Erythroblast (primary cell): ENCODE data around the gene CASTOR2.

Experiments used
- GATA1 ChIP-seq: IDR thresholded peaks from 2 replicates; pipeline ENCODE4 v1.6.1; 2011; ENCODE audit warnings: low read depth, mild to moderate bottlenecking, control low read depth, low read length, moderate library complexity
- POLR2A ChIP-seq: IDR thresholded peaks from 2 replicates; pipeline ENCODE4 v1.6.1; 2011; ENCODE audit warnings: mild to moderate bottlenecking, low read length

- no peak for TF ChIP-seq POLR2A
- TF ChIP-seq GATA1: no peak
Observed at GRCh38 chr7:75064291-75064690, 99.8 kb downstream of the CASTOR2 start.
